ENCODE data around the gene MOB2. TPM values are rescaled to one million over a fixed set of nuclear protein-coding genes. Genes with fewer than 3 reads are reported as not detected.

Gene MOB2
- total and polyA plus RNA-seq, 2 of the 13 experiments (the other 11 are each of a cell fraction or from before 2014, with no cell fraction given) = 21.8 to 27.7 TPM

DNA sequence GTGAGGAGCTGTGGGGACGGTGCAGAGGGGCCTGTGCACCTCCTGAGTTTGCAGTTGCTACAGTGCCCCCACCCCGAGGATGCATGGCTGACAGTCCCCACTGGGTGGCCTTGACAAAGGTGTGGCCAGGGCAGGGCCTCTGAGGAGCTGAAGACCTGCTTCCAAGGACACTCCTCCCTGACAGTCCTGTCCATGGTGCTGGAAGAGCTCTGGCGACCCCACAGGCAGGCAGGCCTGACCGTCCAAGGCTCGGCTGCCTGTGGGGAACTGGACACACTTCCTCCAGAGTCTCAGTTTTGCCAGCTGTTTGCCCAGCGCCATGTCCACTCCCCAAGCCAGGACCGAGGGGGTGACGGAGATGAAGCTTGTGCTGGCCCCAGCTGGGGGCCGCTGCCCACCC, 64.1 kb downstream of the MOB2 start (continued):
- TF ChIP-seq, protein P1, sequence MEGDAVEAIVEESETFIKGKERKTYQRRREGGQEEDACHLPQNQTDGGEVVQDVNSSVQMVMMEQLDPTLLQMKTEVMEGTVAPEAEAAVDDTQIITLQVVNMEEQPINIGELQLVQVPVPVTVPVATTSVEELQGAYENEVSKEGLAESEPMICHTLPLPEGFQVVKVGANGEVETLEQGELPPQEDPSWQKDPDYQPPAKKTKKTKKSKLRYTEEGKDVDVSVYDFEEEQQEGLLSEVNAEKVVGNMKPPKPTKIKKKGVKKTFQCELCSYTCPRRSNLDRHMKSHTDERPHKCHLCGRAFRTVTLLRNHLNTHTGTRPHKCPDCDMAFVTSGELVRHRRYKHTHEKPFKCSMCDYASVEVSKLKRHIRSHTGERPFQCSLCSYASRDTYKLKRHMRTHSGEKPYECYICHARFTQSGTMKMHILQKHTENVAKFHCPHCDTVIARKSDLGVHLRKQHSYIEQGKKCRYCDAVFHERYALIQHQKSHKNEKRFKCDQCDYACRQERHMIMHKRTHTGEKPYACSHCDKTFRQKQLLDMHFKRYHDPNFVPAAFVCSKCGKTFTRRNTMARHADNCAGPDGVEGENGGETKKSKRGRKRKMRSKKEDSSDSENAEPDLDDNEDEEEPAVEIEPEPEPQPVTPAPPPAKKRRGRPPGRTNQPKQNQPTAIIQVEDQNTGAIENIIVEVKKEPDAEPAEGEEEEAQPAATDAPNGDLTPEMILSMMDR (CRISPR knock-in tag; IDR thresholded peaks at IDR 0.05) = peak; percentile 39
- TF ChIP-seq ZNF263 (CRISPR knock-in tag; IDR thresholded peaks at IDR 0.05) (0 out of 2 replicates have a peak, but pooled peaks have one; percentile 34), CBX5 (CRISPR knock-in tag; IDR thresholded peaks at IDR 0.05; ENCODE audit: borderline replicate concordance) (no peak)

DNA sequence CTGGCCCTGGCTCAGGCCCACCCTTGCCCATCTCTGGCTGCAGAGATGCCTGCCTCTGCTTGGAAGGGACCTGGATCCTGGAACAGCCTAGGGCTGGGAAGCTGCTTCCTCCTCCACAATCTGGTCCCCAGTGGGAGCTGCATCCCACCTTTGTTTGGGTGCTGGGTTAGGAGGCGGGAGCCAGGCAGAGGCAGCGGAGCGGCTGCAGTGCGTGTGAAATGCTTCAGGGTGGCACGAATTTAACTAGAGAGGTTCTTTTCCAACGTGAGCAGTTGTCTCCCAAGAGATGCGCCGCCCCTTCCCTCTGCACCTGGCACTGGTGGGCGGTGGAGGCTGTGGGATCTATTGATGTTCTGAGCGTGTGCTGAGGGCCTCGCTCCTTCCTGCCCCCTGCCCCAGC, 65.3 kb downstream of the MOB2 start:
- FAIRE-seq (no peak), ATAC-seq (no peak), DNase-seq (ENCODE audit: low spot score) (no peak)
- Histone ChIP-seq H4K20me1 (ENCODE audit: insufficient read depth, low read length) (peaks cover 6% of the 10 kb centered on the region; the same call in 1 of the 2 replicates), H3K4me3 (replicated peaks in 1 of 3; ENCODE audit: insufficient read depth in 1 of 3, low read depth in 2 of 3, low read length in 3 of 3) (no peak overlapping the region), H3K4me1 (ENCODE audit: insufficient read depth, low read length) (no peaks in the 10 kb centered on the region), H3K27me3 (ENCODE audit: control insufficient read depth in 1 of 2, insufficient read depth in 2 of 2, low read length in 2 of 2) (peaks cover 10 to 24% of the 10 kb centered on the region in 2 experiments; a peak in 3 of 5 replicates), H3K4me2 (ENCODE audit: low read depth, low read length) (no peak overlapping the region), H3K9ac (ENCODE audit: insufficient read depth, low read depth, low read length) (no peak overlapping the region), H3K27ac (ENCODE audit: extremely low read length, insufficient read depth, low read length) (no peak overlapping the region), H3K36me3 (replicated peaks in 1 of 2; ENCODE audit: control insufficient read depth in 1 of 2, insufficient read depth in 2 of 2, low read length in 2 of 2) (no peaks in the 10 kb centered on the region), H2AFZ (ENCODE audit: low read length) (no peak overlapping the region), H3K9me3 (ENCODE audit: low read length) (peaks cover 25% of the 10 kb centered on the region), H3K79me2 (ENCODE audit: insufficient read depth, low read length) (no peaks in the 10 kb centered on the region)
- no TSS peak for BruUV-seq (replicated peaks)
- CTCF ChIA-PET (ENCODE audit: low intra/inter-chr PET ratio, low total read pairs) = no interaction called here
- POLR2A ChIA-PET = no interaction called here
- WGBS (ENCODE audit: low lambda C conversion rate) = 44% methylated on average over 11 of the region's 11 CpGs
- intact Hi-C loops (cut with micrococcal nuclease; ENCODE audit: unreplicated experiment) (no loop called here), in situ Hi-C loops (cut with HindIII; ENCODE audit: extremely low pct_ligation_motif_present, low pct_unique_long_range_greater_than_20kb) (no loop called here)
- TF ChIP-seq PCBP1 (IDR thresholded peaks at IDR 0.05; ENCODE audit: borderline replicate concordance, low read depth, low read length) (no peak), PLRG1 (conservative IDR thresholded peaks at IDR 0.05) (no peak)
- TF ChIP-seq, protein P2, sequence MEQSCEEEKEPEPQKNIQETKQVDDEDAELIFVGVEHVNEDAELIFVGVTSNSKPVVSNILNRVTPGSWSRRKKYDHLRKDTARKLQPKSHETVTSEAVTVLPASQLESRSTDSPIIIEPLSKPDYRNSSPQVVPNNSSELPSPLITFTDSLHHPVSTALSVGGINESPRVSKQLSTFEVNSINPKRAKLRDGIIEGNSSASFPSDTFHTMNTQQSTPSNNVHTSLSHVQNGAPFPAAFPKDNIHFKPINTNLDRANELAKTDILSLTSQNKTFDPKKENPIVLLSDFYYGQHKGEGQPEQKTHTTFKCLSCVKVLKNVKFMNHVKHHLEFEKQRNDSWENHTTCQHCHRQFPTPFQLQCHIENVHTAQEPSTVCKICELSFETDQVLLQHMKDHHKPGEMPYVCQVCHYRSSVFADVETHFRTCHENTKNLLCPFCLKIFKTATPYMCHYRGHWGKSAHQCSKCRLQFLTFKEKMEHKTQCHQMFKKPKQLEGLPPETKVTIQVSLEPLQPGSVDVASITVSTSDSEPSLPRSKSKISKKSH (CRISPR knock-in tag; IDR thresholded peaks at IDR 0.05; ENCODE audit: borderline replicate concordance) = no peak
- TF ChIP-seq, protein P3, sequence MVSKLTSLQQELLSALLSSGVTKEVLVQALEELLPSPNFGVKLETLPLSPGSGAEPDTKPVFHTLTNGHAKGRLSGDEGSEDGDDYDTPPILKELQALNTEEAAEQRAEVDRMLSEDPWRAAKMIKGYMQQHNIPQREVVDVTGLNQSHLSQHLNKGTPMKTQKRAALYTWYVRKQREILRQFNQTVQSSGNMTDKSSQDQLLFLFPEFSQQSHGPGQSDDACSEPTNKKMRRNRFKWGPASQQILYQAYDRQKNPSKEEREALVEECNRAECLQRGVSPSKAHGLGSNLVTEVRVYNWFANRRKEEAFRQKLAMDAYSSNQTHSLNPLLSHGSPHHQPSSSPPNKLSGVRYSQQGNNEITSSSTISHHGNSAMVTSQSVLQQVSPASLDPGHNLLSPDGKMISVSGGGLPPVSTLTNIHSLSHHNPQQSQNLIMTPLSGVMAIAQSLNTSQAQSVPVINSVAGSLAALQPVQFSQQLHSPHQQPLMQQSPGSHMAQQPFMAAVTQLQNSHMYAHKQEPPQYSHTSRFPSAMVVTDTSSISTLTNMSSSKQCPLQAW (CRISPR knock-in tag; IDR thresholded peaks at IDR 0.05) = no peak
